Measurements from ENCODE around the gene ZCCHC14. TPM values are rescaled to one million over a fixed set of nuclear protein-coding genes. Genes with fewer than 3 reads are reported as not detected.
A peak's percentile ranks its signal among the peaks of the same experiment; 100 is the strongest.

The ZCCHC14 gene
- total RNA-seq, 1 experiment from 2014 or later = 3.0 TPM

- Histone ChIP-seq H3K27me3 (no peaks in the 10 kb centered on the region), H3K4me3 (no peak overlapping the region), H3K9me3 (no peaks in the 10 kb centered on the region), H3K36me3 (no peaks in the 10 kb centered on the region)
- peak; percentile 81 for DNase-seq
These were observed 35.0 kb downstream of the ZCCHC14 start for GRCh38 chr16:87457709-87458423.

GRCh38 chr16:87457061-87457611 is 35.7 kb downstream of the ZCCHC14 start:
- Histone ChIP-seq H3K9me3 (no peaks in the 10 kb centered on the region), H3K27me3 (no peaks in the 10 kb centered on the region), H3K4me3 (no peak overlapping the region), H3K36me3 (no peaks in the 10 kb centered on the region)
- DNase-seq = no peak

- H3K36me3 ChIP-seq = no peaks in the 10 kb centered on the region
- H3K4me3 ChIP-seq = no peak overlapping the region
- H3K9me3 ChIP-seq = no peaks in the 10 kb centered on the region
- no peaks in the 10 kb centered on the region for H3K27me3 ChIP-seq
- no peak for DNase-seq
These were observed 38.4 kb downstream of the ZCCHC14 start for GRCh38 chr16:87454391-87454790.

GRCh38 chr16:87453326-87453725 is 39.5 kb downstream of the ZCCHC14 start:
- no peak for DNase-seq
- no peaks in the 10 kb centered on the region for H3K36me3 ChIP-seq
- no peaks in the 10 kb centered on the region for H3K27me3 ChIP-seq
- H3K9me3 ChIP-seq = no peaks in the 10 kb centered on the region
- no peak overlapping the region for H3K4me3 ChIP-seq

GRCh38 chr16:87451563-87452210 is 41.1 kb downstream of the ZCCHC14 start:
- Histone ChIP-seq H3K4me3 (no peak overlapping the region), H3K9me3 (no peaks in the 10 kb centered on the region), H3K36me3 (no peaks in the 10 kb centered on the region; the same call in 1 of the 2 replicates), H3K27me3 (no peaks in the 10 kb centered on the region)
- no peak for DNase-seq

GRCh38 chr16:87448866-87449265 is 44.0 kb downstream of the ZCCHC14 start:
- DNase-seq = no peak
- Histone ChIP-seq H3K27me3 (no peaks in the 10 kb centered on the region), H3K4me3 (no peak overlapping the region), H3K36me3 (peaks cover 7% of the 10 kb centered on the region), H3K9me3 (no peaks in the 10 kb centered on the region)

GRCh38 chr16:87447323-87447722 is 45.5 kb downstream of the ZCCHC14 start:
- Histone ChIP-seq H3K4me3 (no peak overlapping the region), H3K36me3 (peaks cover 7% of the 10 kb centered on the region), H3K9me3 (no peaks in the 10 kb centered on the region), H3K27me3 (no peaks in the 10 kb centered on the region)
- no peak for DNase-seq

GRCh38 chr16:87446479-87446878 is 46.3 kb downstream of the ZCCHC14 start:
- Histone ChIP-seq H3K27me3 (no peaks in the 10 kb centered on the region), H3K9me3 (no peaks in the 10 kb centered on the region), H3K36me3 (peaks cover 7% of the 10 kb centered on the region), H3K4me3 (no peak overlapping the region)
- DNase-seq = no peak

- H3K36me3 ChIP-seq = peaks cover 7% of the 10 kb centered on the region
- H3K4me3 ChIP-seq = no peak overlapping the region
- no peaks in the 10 kb centered on the region for H3K27me3 ChIP-seq
- no peaks in the 10 kb centered on the region for H3K9me3 ChIP-seq
- no peak for DNase-seq
These were observed 47.3 kb downstream of the ZCCHC14 start for GRCh38 chr16:87445486-87445885.

GRCh38 chr16:87443964-87444363 is 48.9 kb downstream of the ZCCHC14 start:
- no peak for DNase-seq
- no peaks in the 10 kb centered on the region for H3K27me3 ChIP-seq
- H3K4me3 ChIP-seq = no peak overlapping the region
- no peaks in the 10 kb centered on the region for H3K9me3 ChIP-seq
- peaks cover 7% of the 10 kb centered on the region for H3K36me3 ChIP-seq

- no peaks in the 10 kb centered on the region for H3K27me3 ChIP-seq
- H3K4me3 ChIP-seq = no peak overlapping the region
- no peak for DNase-seq
- no peaks in the 10 kb centered on the region for H3K9me3 ChIP-seq
- H3K36me3 ChIP-seq = peaks cover 7% of the 10 kb centered on the region
These were observed 49.8 kb downstream of the ZCCHC14 start for GRCh38 chr16:87443016-87443415.

GRCh38 chr16:87442581-87442966 is 50.2 kb downstream of the ZCCHC14 start:
- Histone ChIP-seq H3K27me3 (no peaks in the 10 kb centered on the region), H3K9me3 (no peaks in the 10 kb centered on the region), H3K4me3 (no peak overlapping the region), H3K36me3 (peaks cover 7% of the 10 kb centered on the region)
- DNase-seq = no peak

GRCh38 chr16:87441886-87442580 is 50.8 kb downstream of the ZCCHC14 start:
- Histone ChIP-seq H3K9me3 (no peaks in the 10 kb centered on the region), H3K36me3 (peaks cover 7% of the 10 kb centered on the region), H3K27me3 (no peaks in the 10 kb centered on the region), H3K4me3 (no peak overlapping the region)
- no peak for DNase-seq

- H3K9me3 ChIP-seq = no peaks in the 10 kb centered on the region
- no peaks in the 10 kb centered on the region for H3K27me3 ChIP-seq
- no peaks in the 10 kb centered on the region; the same call in 1 of the 2 replicates for H3K36me3 ChIP-seq
- no peak for DNase-seq
- H3K4me3 ChIP-seq = no peak overlapping the region
These were observed 52.9 kb downstream of the ZCCHC14 start for GRCh38 chr16:87439926-87440325.

- Histone ChIP-seq H3K9me3 (no peaks in the 10 kb centered on the region), H3K27me3 (no peaks in the 10 kb centered on the region), H3K36me3 (no peaks in the 10 kb centered on the region), H3K4me3 (no peak overlapping the region)
- no peak for DNase-seq
These were observed 54.2 kb downstream of the ZCCHC14 start for GRCh38 chr16:87438611-87438985.

GRCh38 chr16:87437911-87438610 is 54.8 kb downstream of the ZCCHC14 start:
- no peaks in the 10 kb centered on the region for H3K9me3 ChIP-seq
- H3K4me3 ChIP-seq = no peak overlapping the region
- no peaks in the 10 kb centered on the region for H3K27me3 ChIP-seq
- no peak for DNase-seq
- no peaks in the 10 kb centered on the region for H3K36me3 ChIP-seq

- Histone ChIP-seq H3K36me3 (no peaks in the 10 kb centered on the region), H3K4me3 (no peak overlapping the region), H3K27me3 (no peaks in the 10 kb centered on the region), H3K9me3 (no peaks in the 10 kb centered on the region)
- DNase-seq = no peak
These were observed 55.5 kb downstream of the ZCCHC14 start for GRCh38 chr16:87437327-87437726.
